NCI-H1436 treated with DMSO at 0.1 percent for 48 hours (cell line): ENCODE measurements around the gene OR52B6.
"Not testable (repeated sequence)": the region's sequence is repeated elsewhere in the genome, so short reads cannot be mapped to it uniquely, and the experiment has no call there.

Experiments
- DNase-seq: peaks from one replicate; lab custom pipeline; 2025; lab: John Stamatoyannopoulos, UW

OR52B6 gene

GRCh38 chr11:5580577-5580976, at the start of gene OR52B6:
Gene OR52B6, plus strand, starts transcription at chr11:5580877. Its CDS starts 0 bp downstream, at chr11:5580877.
- DNase-seq, result no peak

DNA sequence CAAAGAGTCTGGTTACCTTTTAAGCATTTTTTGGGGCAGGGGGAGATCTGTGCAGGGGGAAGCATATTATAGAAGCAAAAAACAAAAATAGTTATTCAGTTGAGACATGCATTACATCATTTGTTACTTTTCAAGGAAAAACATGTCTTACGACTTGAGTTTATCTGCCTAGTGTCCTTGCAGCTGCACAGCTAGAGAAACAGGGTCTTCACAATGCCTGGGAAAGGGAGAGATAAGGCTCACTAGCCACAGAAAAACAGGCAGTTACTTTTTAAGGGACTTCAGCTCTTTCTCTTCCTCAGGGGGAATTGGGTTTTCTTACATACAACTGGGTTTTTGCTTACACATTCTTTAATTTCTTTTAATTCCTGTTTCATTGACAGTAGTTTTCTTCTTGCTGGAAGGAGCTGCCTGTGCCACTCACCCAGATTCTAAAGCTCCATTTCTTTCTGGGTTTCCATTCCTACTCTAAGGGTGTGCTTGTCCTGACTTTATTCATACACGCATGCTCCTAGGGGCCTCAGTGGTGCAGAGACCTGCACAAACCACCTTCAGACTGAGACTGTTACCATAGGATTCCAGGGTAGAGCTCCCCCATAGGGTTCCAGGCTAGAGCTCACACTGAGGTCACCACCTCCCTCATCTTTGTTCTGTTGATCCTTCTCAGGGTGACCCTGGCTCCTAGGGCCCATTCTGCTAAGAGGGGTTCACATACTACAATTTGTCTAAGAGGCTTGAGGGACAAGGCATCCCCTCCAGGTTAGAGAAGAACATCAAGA, 49.4 kb upstream of the OR52B6 start:
- no peak for DNase-seq

- DNase-seq, result no peak
These were observed 46.6 kb upstream of the OR52B6 start for GRCh38 chr11:5534046-5534445.

DNA sequence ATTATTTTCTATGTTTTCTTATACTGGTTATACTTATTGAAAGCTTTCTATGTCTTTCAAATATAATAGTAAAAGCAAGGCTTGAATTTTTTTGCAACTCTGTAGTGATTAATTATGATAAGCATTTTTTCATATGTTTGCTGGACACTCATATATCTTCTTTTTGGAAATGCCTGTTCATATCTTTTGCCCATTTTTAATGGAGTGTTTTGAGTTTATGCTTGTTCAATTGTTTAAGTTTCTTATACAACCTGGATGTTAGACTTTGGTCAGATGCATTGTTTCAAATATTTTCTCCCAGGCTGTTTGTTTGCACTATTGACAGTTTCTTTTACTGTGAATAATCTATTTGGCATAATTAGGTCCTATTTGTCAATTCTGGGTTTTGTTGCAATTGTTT, 44.2 kb upstream of the OR52B6 start:
- DNase-seq, result no peak

- no peak for DNase-seq
These were observed 39.2 kb upstream of the OR52B6 start for GRCh38 chr11:5541427-5541826.

DNA sequence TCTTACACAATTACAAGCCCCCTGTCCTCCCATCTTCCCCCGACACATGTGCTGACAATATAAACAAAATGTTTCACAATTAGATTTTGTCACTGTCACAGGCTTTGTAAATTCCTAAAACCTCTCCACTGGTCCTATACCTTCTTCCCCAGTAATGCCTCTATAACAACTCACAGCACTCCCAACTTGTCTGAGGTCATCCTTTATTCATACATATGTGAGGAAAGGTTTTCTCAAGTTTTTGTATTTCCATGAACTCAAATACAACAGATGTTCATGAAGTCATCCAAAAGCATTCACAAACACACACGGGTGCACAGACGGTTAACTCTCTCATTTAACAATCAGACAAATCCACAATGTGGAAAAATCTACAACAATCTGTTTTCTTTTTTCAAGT, 34.2 kb upstream of the OR52B6 start:
- DNase-seq, result no peak

- no peak for DNase-seq
These were observed 32.7 kb upstream of the OR52B6 start for GRCh38 chr11:5547982-5548381.

DNA sequence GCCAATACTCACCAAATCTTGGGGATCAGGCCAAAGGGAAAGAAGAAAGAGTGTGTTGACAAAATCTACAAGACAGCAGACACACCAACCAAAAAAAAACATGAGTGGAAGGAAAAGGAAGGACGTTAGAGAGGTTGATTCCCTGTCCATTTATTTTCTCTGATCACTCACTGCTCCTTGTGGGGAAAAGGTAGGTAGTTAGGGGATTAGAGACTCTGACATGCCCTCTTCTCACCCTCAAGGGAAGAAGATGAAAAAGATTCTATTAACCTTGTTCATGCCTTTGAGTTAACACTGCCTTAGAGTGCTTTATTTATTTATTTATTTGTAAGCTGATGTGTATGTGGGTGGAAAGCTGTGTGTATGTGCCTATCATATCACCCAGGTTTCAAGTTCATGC, 32.2 kb upstream of the OR52B6 start, which contains the start of gene OR52H1:
TSS of gene OR52H1 (minus strand) at position 101 of the 400 bp plus-strand sequence. CDS start 3,035 bp downstream, outside the sequence.
- DNase-seq, result no peak

- no peak for DNase-seq
These were observed 30.1 kb upstream of the OR52B6 start for GRCh38 chr11:5550440-5551095.

- no peak for DNase-seq
These were observed 27.3 kb upstream of the OR52B6 start for GRCh38 chr11:5553343-5553742.

GRCh38 chr11:5556596-5557188, 24.0 kb upstream of the OR52B6 start:
- no peak for DNase-seq

GRCh38 chr11:5557751-5558150, 22.9 kb upstream of the OR52B6 start:
- DNase-seq, result no peak

DNA sequence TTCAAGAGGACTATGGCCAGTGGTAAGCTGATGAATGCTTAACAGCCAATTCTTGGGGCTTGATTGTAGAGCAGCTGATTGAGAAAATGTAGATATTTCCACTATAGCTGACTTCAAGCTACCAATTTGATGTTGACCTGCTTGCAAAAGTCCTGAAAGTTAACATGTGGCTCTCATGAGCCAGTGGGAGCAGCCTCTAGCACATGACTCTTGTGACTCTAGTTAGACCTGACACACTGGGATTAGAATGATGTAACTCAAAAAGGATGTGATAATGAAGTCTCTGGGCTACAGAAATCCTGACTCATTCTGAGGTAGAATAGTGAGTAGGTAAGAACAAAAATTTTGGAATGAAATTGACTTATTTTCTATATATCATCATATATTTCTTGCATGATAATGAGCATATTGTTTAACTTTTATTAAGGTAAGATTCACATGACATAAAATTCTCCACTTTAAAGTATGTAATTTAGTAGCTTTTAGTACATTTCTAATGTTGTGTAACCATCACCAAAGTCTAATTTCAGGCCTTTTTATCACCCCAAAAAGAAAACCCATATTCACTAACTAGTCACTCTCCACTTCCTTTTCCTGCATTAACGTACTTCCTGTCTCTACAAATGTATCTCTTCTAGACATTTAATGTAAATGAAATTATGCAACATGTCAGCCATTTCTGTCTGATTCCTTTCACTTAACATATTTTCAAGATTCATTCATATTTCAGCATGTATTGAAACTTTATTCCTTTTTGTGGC, 16.2 kb upstream of the OR52B6 start:
- no peak for DNase-seq

GRCh38 chr11:5574654-5575053, 6.0 kb upstream of the OR52B6 start:
- DNase-seq, result no peak

- no peak for DNase-seq
These were observed 5.5 kb upstream of the OR52B6 start for GRCh38 chr11:5575152-5575551.

GRCh38 chr11:5577101-5577500, 3.6 kb upstream of the OR52B6 start:
- no peak for DNase-seq

DNA sequence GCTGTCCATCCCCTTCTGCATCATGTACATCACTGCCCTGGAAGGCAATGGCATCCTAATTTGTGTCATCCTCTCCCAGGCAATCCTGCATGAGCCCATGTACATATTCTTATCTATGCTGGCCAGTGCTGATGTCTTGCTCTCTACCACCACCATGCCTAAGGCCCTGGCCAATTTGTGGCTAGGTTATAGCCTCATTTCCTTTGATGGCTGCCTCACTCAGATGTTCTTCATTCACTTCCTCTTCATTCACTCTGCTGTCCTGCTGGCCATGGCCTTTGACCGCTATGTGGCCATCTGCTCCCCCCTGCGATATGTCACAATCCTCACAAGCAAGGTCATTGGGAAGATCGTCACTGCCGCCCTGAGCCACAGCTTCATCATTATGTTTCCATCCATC, 337 bp downstream of the OR52B6 start:
- no peak for DNase-seq

DNA sequence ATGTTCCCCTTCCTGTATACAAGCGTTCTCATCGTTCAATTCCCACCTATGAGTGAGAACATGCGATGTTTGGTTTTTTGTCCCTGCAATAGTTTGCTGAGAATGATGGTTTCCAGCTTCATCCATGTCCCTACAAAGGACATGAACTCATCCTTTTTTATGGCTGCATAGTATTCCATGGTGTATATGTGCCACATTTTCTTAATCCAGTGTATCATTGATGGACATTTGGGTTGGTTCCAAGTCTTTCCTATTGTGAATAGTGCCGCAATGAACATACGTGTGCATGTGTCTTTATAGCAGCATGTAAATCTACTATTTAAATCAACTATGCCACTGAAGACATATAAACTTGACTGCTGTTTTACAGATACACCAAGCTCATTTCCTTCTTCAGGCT, 3.8 kb downstream of the OR52B6 start:
- DNase-seq, result not testable (repeated sequence)

- not testable (repeated sequence) for DNase-seq
These were observed 9.2 kb downstream of the OR52B6 start for GRCh38 chr11:5589906-5590305.

- no peak for DNase-seq
These were observed 10.9 kb downstream of the OR52B6 start for GRCh38 chr11:5591613-5592012.

DNA sequence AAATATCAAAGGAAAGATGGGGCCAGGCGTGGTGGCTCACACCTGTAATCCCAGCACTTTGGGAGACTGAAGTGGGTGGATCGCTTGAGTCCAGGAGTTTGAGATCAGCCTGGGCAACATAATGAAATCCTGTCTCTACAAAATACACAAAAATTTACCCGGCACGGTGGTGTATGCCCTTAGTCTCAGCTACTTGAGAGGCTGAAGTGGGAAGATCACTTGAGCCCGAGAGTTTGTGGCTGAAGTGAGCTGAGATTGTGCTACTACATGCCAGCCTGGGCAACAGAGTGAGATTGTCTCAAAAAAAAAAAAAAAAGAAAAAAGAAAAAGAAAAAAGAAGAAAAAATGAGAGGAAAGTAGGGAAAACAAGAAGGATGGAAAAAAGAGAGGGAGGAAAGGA, 11.9 kb downstream of the OR52B6 start:
- no peak for DNase-seq

DNA sequence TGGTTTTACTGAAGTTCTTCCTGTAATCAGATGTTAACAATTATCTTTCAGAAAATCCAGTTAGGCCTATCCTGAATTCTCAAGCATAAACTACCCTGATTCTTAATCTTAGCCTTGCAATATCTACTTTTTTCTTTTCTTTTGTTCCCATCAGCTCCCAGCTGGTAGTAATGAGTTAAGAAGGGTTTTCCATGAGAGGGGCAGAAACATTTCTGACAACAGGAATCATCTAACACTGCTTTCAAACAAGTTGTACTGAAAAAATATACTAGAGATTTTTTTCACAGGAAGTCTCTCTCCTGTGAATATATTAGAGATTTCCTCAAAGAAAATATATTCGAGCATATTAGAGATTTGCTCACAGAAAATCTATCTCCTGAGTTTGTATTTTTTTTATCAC, 12.5 kb downstream of the OR52B6 start:
- no peak for DNase-seq
